NCI-H345 treated with DMSO at 0.1 percent for 48 hours (cell line): ENCODE measurements around the gene SRC.

Source experiments
- DNase-seq: peaks from one replicate; lab custom pipeline; 2025; ENCODE audit not compliant: unreplicated experiment; lab: John Stamatoyannopoulos, UW

SRC gene

GRCh38 chr20:37345339-37346235 is at the start of gene SRC:
SRC (plus strand) TSS chr20:37346140; CDS start chr20:37384154, 38,014 bp downstream.
- no peak for DNase-seq

DNA sequence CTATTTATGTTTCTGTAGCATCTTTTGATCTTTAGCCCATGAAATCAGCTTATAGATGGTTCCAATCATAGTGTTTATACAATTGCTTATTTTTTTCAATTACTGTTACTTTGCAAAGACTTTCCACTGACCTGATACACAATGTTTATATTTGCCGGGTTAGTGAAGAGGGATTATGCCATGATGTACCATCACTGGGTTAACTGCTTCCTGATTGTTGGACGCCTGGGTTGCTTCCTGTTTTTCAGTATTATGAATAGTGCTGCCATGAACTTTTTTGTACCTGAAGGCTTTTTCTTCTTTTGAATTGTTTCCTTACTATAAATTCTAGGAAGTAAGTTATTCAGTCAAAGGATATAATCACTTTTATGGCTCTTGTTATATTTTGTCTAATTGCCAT is 49.6 kb upstream of the SRC start:
- no peak for DNase-seq

GRCh38 chr20:37297066-37297736 is 48.7 kb upstream of the SRC start:
- DNase-seq = no peak

- DNase-seq = no peak
Observed at GRCh38 chr20:37298190-37298939, 47.6 kb upstream of the SRC start.

GRCh38 chr20:37299718-37300528 is 46.0 kb upstream of the SRC start:
- DNase-seq = no peak

DNA sequence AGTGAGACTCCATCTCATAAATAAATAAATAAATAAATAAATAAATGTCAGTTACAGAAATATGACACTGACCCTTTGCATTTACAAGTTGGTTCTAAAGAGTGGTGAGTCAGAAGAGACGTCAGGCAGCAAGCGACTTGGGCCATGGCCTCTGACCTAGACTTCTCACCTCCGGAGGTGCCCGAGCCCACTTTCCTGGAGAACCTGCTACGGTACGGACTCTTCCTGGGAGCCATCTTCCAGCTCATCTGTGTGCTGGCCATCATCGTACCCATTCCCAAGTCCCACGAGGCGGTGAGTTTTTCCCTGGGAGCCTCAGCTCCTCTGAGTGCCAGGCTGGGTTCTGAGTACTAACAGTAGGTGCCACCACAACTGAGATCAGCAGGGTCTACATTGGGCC is 44.8 kb upstream of the SRC start:
- DNase-seq = no peak

DNA sequence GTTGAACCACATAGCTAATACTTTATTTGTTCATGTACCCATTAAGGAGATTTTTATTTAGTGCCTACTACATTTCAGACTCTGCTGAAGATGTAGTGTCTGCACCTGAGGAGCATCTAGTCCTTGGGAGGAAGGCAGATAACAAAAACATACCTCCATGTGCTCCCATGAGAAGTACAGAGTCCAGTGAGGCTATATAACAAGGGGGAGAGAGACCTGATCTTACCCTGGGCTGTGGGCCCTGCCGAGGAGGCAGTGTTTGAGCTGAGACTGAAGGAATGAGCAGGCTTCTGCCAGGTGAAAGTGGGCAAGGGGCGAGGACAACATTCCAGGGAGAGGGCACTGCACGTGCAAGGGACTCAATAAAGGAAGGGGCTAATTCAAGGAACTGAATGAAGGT is 44.4 kb upstream of the SRC start:
- no peak for DNase-seq

DNA sequence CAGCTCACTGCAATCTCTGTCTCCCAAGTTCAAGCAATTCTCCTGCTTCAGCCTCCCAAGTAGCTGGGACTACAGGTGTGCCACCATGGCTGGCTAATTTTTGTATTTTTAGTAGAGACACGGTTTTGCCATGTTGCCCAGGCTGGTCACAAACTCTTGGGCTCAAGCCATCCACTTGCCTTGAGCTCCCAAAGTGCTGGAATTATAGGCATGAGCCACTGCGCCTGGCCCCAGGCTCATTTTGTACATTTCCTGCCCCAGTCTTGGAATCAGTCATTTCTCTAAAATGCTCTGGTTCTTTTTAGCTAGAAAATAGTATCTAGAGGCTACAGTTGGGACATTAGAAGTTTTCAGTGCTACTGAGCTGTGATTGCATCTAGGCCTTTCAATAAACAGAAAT is 43.0 kb upstream of the SRC start:
- no peak for DNase-seq

GRCh38 chr20:37303637-37304036 is 42.3 kb upstream of the SRC start:
- peak; percentile 62 for DNase-seq

GRCh38 chr20:37305079-37305478 is 40.9 kb upstream of the SRC start:
- DNase-seq = no peak

GRCh38 chr20:37305839-37306238 is 40.1 kb upstream of the SRC start:
- DNase-seq = no peak

DNA sequence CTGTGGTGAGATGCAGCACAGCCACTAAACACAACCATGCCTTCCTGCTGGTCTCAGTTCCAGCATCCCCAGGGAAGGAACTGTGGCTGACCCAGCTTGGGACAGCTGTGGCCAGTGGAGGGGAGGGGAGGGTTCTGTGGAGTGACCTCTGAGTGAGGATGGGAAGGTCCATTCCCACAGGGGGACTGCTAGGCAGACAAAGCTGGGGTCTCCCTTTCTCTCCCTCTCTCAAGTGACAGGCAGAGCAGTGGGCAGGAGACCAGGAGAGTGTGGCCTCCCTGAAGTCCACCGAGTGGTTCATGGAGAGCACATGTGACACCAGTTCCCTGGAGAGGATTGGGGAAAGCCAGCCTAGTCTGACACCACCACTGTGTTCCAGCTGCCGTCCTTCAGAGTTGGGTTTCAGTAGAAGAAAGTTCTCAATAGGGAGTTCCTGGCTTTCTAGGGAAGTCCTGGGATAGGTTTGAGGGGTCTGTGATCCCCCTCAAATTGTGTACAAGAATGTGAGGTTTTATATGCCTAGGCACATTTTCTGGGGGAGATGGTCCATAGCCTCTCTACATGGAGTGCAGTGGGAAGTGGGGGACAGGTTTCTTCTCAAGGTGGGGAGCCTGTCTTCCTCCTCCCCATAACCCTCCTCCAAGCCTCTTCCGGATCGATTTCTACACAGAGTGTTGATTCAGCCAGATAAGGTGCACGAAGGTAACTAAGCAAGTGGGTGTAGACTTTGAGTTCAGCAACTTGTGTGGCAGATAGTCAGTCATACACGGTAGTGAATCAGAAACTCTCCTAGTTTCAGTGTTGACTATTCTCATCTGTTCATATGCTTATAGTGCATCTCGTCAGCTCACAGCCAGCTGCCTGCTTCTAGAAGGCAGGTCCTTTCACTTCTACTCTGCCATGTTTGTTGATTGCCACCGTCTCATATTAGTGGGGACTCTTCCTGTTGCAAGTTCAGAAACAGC is 37.6 kb upstream of the SRC start:
- no peak for DNase-seq

DNA sequence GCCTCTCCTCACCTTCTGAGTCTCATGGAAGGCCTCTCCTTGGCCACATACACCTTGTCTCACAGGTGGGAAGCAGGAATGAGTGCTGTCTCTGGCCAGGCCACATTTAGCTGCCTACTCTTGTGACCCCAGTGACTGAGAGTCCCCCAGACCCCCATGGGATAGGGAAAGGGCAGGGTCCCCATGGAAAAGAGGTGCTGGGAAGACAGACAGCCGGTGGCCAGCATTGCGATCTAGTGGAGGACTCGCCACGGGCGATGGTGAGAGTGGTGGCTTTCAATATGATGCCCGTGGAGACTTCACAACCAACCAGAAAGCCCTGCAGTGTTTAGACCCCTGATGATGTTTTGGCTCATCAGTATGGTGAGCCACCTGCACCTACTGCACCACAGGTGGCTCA is 36.6 kb upstream of the SRC start:
- no peak for DNase-seq

DNA sequence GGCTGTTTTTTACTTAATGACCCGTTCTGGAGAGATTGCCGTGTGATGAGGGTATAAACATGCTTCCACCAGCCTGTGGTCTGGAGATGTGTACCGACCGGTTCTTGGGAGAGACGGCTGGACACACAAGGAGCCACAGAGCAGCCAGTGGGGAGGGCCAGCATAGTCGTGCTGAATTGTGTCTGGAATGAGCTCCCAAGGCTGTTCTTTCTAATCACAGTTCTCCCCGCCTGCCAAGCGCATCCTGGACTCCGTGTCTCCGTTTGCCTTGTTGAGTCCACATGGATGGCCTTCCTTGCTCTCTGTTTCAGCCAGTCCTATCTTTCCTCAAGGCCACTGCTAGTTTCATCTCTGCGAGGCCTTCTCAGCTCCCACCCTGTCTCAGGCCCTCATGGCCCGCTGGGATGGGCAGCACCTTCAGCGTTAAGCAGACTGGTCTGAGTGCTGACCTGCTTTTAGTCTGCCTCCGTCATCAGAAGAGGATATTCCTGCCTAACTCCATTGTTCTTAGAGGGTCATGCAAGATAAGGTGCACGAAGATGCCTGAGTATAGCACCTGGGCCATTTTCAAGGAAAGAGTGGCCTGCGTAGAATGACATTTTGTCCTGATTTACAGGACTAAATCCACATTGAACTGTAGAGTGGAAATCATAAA is 35.9 kb upstream of the SRC start:
- DNase-seq = no peak

- no peak for DNase-seq
Observed at GRCh38 chr20:37310951-37311350, 35.0 kb upstream of the SRC start.

GRCh38 chr20:37311710-37312355 is 34.1 kb upstream of the SRC start:
- no peak for DNase-seq

- no peak for DNase-seq
Observed at GRCh38 chr20:37313546-37314091, 32.3 kb upstream of the SRC start.

GRCh38 chr20:37314099-37314498 is 31.8 kb upstream of the SRC start:
- no peak for DNase-seq
